HCT116 (cell line): ENCODE measurements around the gene RPLP2. TPM values are rescaled to one million over a fixed set of nuclear protein-coding genes. Genes with fewer than 3 reads are reported as not detected.

Experiments used
- ATAC-seq: fragments of 200-7000 bp; cut with Tn5 transposase; 2 replicates; pipeline ENCODE4 v1.9.1; 2020; ENCODE audit warnings: mild to moderate bottlenecking, moderate library complexity
- BruUV-seq: library from RNA; stranded (reverse); fragments of 400-500 nt; replicated peaks from 2 replicates; lab custom pipeline; 2021; lab: Mats Ljungman, UMichigan
- CTCF ChIA-PET: fragments of 300-600 bp; sonication (Branson Sonifier 250); formaldehyde crosslinking; loops from one replicate; lab custom pipeline; 2021; ENCODE audit warnings: antibody characterized with exemption; lab: Charles Lee
- POLR2A ChIA-PET: fragments of 300-600, 350-600 bp; sonication (Branson Sonifier 250); formaldehyde crosslinking; loops from one replicate; lab custom pipeline; 2021; ENCODE audit warnings: antibody characterized with exemption; lab: Charles Lee
- RAD21 ChIA-PET, 2 experiments: fragments of 300-600 bp; sonication (Branson Sonifier 250); formaldehyde crosslinking; loops; one replicate each; lab custom pipeline; 2023; ENCODE audit warnings: low total read pairs in 2 of 2; ENCODE audit not compliant: uncharacterized antibody in 2 of 2, unreplicated experiment in 2 of 2, low non-redundant PET in 1 of 2; lab: Charles Lee
- DNase-seq: peaks from one replicate; pipeline ENCODE4 v3.0.0-alpha.2; 2010; ENCODE audit warnings: low read depth, low spot score
- H2AFZ ChIP-seq: fragments of 200-600 bp; shearing (Covaris generic), sonication (generic); 2 replicates; pipeline ENCODE4 v1.6.1; 2017; ENCODE audit warnings: low read depth, mixed run types, mixed read lengths, antibody characterized with exemption, low read length; ENCODE audit not compliant: poor library complexity, severe bottlenecking
- H3K27ac ChIP-seq: 2 replicates; pipeline ENCODE4 v1.5.1; 2012; ENCODE audit warnings: low read depth, low read length
- H3K27me3 ChIP-seq: fragments of 200-600 bp; sonication (generic); 2 replicates; pipeline ENCODE4 v1.6.1; 2016; ENCODE audit warnings: mixed run types, low read length, mixed read lengths; ENCODE audit not compliant: insufficient read depth
- H3K36me3 ChIP-seq, 2 experiments: fragments of 200-500 bp in 1 of 2; fragments of 200-600 bp in 1 of 2; sonication (Bioruptor generic) in 1 of 2; sonication (generic) in 1 of 2; 2 replicates each; pipeline versions ENCODE4 v1.5.1 to v1.6.1; 2014 to 2016; ENCODE audit warnings: low read length in 2 of 2, inconsistent platforms in 1 of 2, mixed read lengths in 1 of 2, mixed run types in 1 of 2; ENCODE audit not compliant: insufficient read depth in 2 of 2, control insufficient read depth in 1 of 2
- H3K4me1 ChIP-seq, 2 experiments: fragments of 200-600 bp in 1 of 2; sonication (generic) in 1 of 2; 2 replicates each; pipeline versions ENCODE4 v1.5.1 to v1.6.1; 2012 to 2017; ENCODE audit warnings: low read length in 2 of 2, inconsistent platforms in 1 of 2, mild to moderate bottlenecking in 1 of 2, mixed read lengths in 1 of 2, mixed run types in 1 of 2, moderate library complexity in 1 of 2; ENCODE audit not compliant: insufficient read depth in 2 of 2, control insufficient read depth in 1 of 2
- H3K4me2 ChIP-seq: fragments of 200-600 bp; sonication (generic); 2 replicates; pipeline ENCODE4 v1.6.1; 2017; ENCODE audit warnings: mixed run types, low read length, mixed read lengths
- H3K4me3 ChIP-seq, 2 experiments: fragments of 200-600 bp in 1 of 2; sonication (generic) in 1 of 2; replicated peaks in 1 of 2; 2 replicates each; pipeline ENCODE4 v1.5.1; 2011 to 2016; ENCODE audit warnings: low read length in 2 of 2, control low read depth in 1 of 2, low read depth in 1 of 2, mild to moderate bottlenecking in 1 of 2, mixed read lengths in 1 of 2, mixed run types in 1 of 2
- H3K79me2 ChIP-seq: fragments of 200-600 bp; sonication (generic); 2 replicates; pipeline ENCODE4 v1.6.1; 2017; ENCODE audit warnings: mild to moderate bottlenecking, mixed run types, low read length, moderate library complexity, mixed read lengths; ENCODE audit not compliant: insufficient read depth
- H3K9ac ChIP-seq: fragments of 200-600 bp; sonication (generic); 2 replicates; pipeline ENCODE4 v1.6.1; 2016; ENCODE audit warnings: low read length, mixed read lengths
- H3K9me2 ChIP-seq: fragments of 200-600 bp; sonication (generic), shearing (Covaris generic); 2 replicates; pipeline ENCODE4 v1.6.1; 2017; ENCODE audit warnings: mixed run types, mild to moderate bottlenecking, moderate library complexity; ENCODE audit not compliant: insufficient read depth
- H3K9me3 ChIP-seq, 2 experiments: fragments of 200-500 bp in 1 of 2; fragments of 200-600 bp in 1 of 2; sonication (Bioruptor generic) in 1 of 2; sonication (generic) in 1 of 2; 2 replicates each; pipeline ENCODE4 v1.6.1; 2014 to 2017; ENCODE audit warnings: low read length in 2 of 2, mixed read lengths in 2 of 2, inconsistent platforms in 1 of 2, low read depth in 1 of 2, mild to moderate bottlenecking in 1 of 2, mixed run types in 1 of 2, moderate library complexity in 1 of 2; ENCODE audit not compliant: control insufficient read depth in 1 of 2, insufficient read depth in 1 of 2
- H4K20me1 ChIP-seq: fragments of 200-600 bp; sonication (generic), shearing (Covaris generic); 2 replicates; pipeline ENCODE4 v1.6.1; 2017; ENCODE audit warnings: mixed run types, mild to moderate bottlenecking, moderate library complexity; ENCODE audit not compliant: insufficient read depth
- ATF3 ChIP-seq: IDR thresholded peaks from 2 replicates; pipeline ENCODE4 v1.6.1; 2012
- CBX3 ChIP-seq: IDR thresholded peaks from 2 replicates; pipeline ENCODE4 v1.6.1; 2012; ENCODE audit warnings: low read depth
- CTCF ChIP-seq, 3 experiments: fragments of 200-600 bp in 1 of 3; sonication (generic) in 1 of 3; IDR thresholded peaks in 2 of 3; conservative IDR thresholded peaks in 1 of 3; 2 replicates each; pipeline ENCODE4 v1.5.1; 2012 to 2017; ENCODE audit warnings: low read depth in 2 of 3, low read length in 2 of 3, antibody characterized with exemption in 1 of 3, borderline replicate concordance in 1 of 3, control low read depth in 1 of 3, mild to moderate bottlenecking in 1 of 3, mixed read lengths in 1 of 3, mixed run types in 1 of 3, moderate library complexity in 1 of 3; ENCODE audit not compliant: insufficient read depth in 1 of 3
- EGR1 ChIP-seq: IDR thresholded peaks from 2 replicates; pipeline ENCODE4 v1.6.1; 2012; ENCODE audit warnings: low read depth
- ELF1 ChIP-seq: IDR thresholded peaks from 2 replicates; pipeline ENCODE4 v1.6.1; 2012; ENCODE audit warnings: low read depth, borderline replicate concordance
- EZH2 ChIP-seq: fragments of 200-600 bp; sonication (generic); IDR thresholded peaks from 2 replicates; pipeline ENCODE4 v1.6.1; 2017; ENCODE audit warnings: antibody characterized with exemption, mixed run types
- EZH2phosphoT487 ChIP-seq: fragments of 200-600 bp; IDR thresholded peaks from 2 replicates; pipeline ENCODE4 v1.6.1; 2018; ENCODE audit warnings: antibody characterized with exemption, borderline replicate concordance
- FOSL1 ChIP-seq: IDR thresholded peaks from 2 replicates; pipeline ENCODE4 v1.6.1; 2012; ENCODE audit warnings: low read depth
- POLR2A ChIP-seq: IDR thresholded peaks from 2 replicates; pipeline ENCODE4 v1.7.0; 2011; ENCODE audit warnings: borderline replicate concordance; ENCODE audit not compliant: insufficient read depth, insufficient read length; ENCODE audit errors: extremely low read depth
- REST ChIP-seq: IDR thresholded peaks from 2 replicates; pipeline ENCODE4 v1.6.1; 2012; ENCODE audit warnings: low read depth
- SIN3A ChIP-seq: IDR thresholded peaks from 2 replicates; pipeline ENCODE4 v1.6.1; 2012; ENCODE audit warnings: low read depth
- SRF ChIP-seq: IDR thresholded peaks from 2 replicates; pipeline ENCODE4 v1.6.1; 2012; ENCODE audit warnings: low read depth
- TCF7L2 ChIP-seq: IDR thresholded peaks from 2 replicates; pipeline ENCODE4 v1.7.0; 2011; ENCODE audit warnings: borderline replicate concordance, inconsistent platforms; ENCODE audit not compliant: insufficient read depth, insufficient read length; ENCODE audit errors: extremely low read depth
- YY1 ChIP-seq: IDR thresholded peaks from 2 replicates; pipeline ENCODE4 v1.6.1; 2011; ENCODE audit warnings: low read length, low read depth, moderate library complexity, mild to moderate bottlenecking; ENCODE audit not compliant: insufficient replicate concordance; ENCODE audit errors: extremely low read depth
- ZFX ChIP-seq: fragments of 450-650 bp; IDR thresholded peaks from 2 replicates; pipeline ENCODE4 v1.6.1; 2017
- ZNF274 ChIP-seq: fragments of 200-500 bp; sonication (Bioruptor generic); IDR thresholded peaks from 2 replicates; pipeline ENCODE4 v1.6.1; 2014; ENCODE audit warnings: mild to moderate bottlenecking, low read depth, low read length, inconsistent platforms
- intact Hi-C: fragments of 100-400 bp; cut with micrococcal nuclease; formaldehyde crosslinking; loops from 2 replicates; pipeline ENCODE4 v1.10.0; 2022
- total RNA-seq: library from RNA; stranded (reverse); gene quantifications from one replicate; pipeline ENCODE4 v1.2.1, GENCODE V29; 2021; ENCODE audit not compliant: unreplicated experiment
- TF ChIP-seq, protein P1 (sequence below): IDR thresholded peaks from 2 replicates; pipeline ENCODE4 v1.6.1; 2012

RPLP2 gene
- total RNA-seq, 1 experiment from 2014 or later = 3,615 TPM

DNA sequence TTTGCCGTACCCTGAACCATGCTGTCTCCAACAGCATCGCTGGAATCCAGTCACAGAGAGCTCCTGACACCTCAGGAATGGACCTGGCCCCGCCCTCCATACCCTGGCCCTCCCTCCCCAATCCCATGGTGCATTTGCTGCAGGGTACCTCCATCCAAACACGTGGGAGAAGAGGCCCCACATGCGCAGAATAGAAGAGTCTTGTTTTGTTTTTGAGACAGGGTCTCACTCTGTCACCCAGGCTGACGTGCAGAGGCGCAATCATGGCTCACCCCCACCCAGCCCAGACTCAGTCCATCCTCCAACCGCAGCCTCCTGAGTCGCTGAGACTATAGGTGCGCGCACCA is 6.6 kb downstream of the RPLP2 start:
- Histone ChIP-seq H3K36me3 (peaks cover 12 to 22% of the 10 kb centered on the region in 2 experiments), H3K4me1 (peaks cover 24 to 58% of the 10 kb centered on the region in 2 experiments), H3K4me2 (no peak overlapping the region), H2AFZ (no peak overlapping the region), H3K27me3 (no peaks in the 10 kb centered on the region), H4K20me1 (peaks cover 11% of the 10 kb centered on the region; the same call in 1 of the 2 replicates), H3K79me2 (peaks cover 31% of the 10 kb centered on the region), H3K9me2 (no peaks in the 10 kb centered on the region), H3K4me3 (no peak overlapping the region), H3K27ac (no peak overlapping the region), H3K9me3 (no peaks in the 10 kb centered on the region), H3K9ac (no peak overlapping the region)
- ATAC-seq (no peak), DNase-seq (no peak)
- RAD21 ChIA-PET = no interaction called here
- CTCF ChIA-PET = no interaction called here
- TF ChIP-seq ELF1 = no peak
- no peak for TF ChIP-seq EGR1
- no peak for TF ChIP-seq FOSL1
- no peak for TF ChIP-seq ZFX
- TF ChIP-seq TCF7L2 = no peak
- no peak for TF ChIP-seq SRF
- no peak for TF ChIP-seq ZNF274
- TF ChIP-seq YY1 = no peak
- no peak for TF ChIP-seq POLR2A
- no peak for TF ChIP-seq REST
- TF ChIP-seq SIN3A = no peak
- TF ChIP-seq EZH2phosphoT487 = no peak
- no peak for TF ChIP-seq CTCF (IDR thresholded peaks at IDR 0.05 in 2 of 3, conservative IDR thresholded peaks at IDR 0.05 in 1 of 3; ENCODE audit: borderline replicate concordance in 1 of 3, insufficient read depth in 1 of 3, low read depth in 2 of 3, low read length in 2 of 3)
- no peak for TF ChIP-seq EZH2
- TF ChIP-seq ATF3 = no peak
- TF ChIP-seq, protein P1, sequence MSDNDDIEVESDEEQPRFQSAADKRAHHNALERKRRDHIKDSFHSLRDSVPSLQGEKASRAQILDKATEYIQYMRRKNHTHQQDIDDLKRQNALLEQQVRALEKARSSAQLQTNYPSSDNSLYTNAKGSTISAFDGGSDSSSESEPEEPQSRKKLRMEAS = no peak
- TF ChIP-seq CBX3 = no peak
- POLR2A ChIA-PET = interaction anchor here (1.1 kb wide), 1 partner anchor 20 kb away, joined by 4 read pairs; no protein-coding TSS in a partner anchor
- no TSS peak for BruUV-seq
- intact Hi-C loops = no loop called here
